GM06990 (cell line): ENCODE data around the gene KCNA2.

Source experiments
- DNase-seq: peaks from one replicate; pipeline ENCODE4 v3.0.0-alpha.2; 2011; ENCODE audit not compliant: insufficient read length; ENCODE audit errors: extremely low read depth
- H3K27me3 ChIP-seq: replicated peaks from 2 replicates; pipeline ENCODE4 v1.6.0; 2011; ENCODE audit warnings: low read length; ENCODE audit not compliant: control insufficient read depth, insufficient read depth
- H3K36me3 ChIP-seq: 2 replicates; pipeline ENCODE4 v1.5.1; 2011; ENCODE audit warnings: low read length; ENCODE audit not compliant: control insufficient read depth, insufficient read depth
- H3K4me3 ChIP-seq: replicated peaks from 2 replicates; pipeline ENCODE4 v1.5.1; 2011; ENCODE audit warnings: low read depth, mild to moderate bottlenecking, control low read depth, low read length
- TF ChIP-seq, protein P1 (sequence below): IDR thresholded peaks from 2 replicates; pipeline ENCODE4 v1.5.1; 2011; ENCODE audit warnings: low read length, control low read depth, mild to moderate bottlenecking, inconsistent platforms; ENCODE audit not compliant: insufficient read depth, poor library complexity, severe bottlenecking

KCNA2 gene

DNA sequence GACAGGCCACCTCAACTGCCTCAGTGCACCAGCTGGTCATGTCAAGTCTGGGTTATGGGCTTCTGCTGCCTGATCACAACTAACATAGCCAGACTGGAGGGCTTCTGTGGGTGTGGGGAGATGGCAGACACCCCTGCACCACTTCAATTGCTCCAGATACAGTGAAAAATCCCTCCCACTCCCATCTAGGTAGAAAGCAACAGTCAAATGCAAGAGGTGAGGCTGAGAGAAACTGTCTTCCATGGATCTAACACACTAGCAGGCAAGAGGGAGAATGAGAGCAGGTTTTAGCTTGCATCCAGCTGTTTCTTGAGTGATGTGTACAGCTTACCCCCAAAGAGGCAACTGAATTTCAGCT lies 10.8 kb downstream of the KCNA2 start:
- Histone ChIP-seq H3K27me3 (no peaks in the 10 kb centered on the region; the same call in 1 of the 2 replicates), H3K36me3 (no peaks in the 10 kb centered on the region), H3K4me3 (no peak overlapping the region)
- TF ChIP-seq, protein P1, sequence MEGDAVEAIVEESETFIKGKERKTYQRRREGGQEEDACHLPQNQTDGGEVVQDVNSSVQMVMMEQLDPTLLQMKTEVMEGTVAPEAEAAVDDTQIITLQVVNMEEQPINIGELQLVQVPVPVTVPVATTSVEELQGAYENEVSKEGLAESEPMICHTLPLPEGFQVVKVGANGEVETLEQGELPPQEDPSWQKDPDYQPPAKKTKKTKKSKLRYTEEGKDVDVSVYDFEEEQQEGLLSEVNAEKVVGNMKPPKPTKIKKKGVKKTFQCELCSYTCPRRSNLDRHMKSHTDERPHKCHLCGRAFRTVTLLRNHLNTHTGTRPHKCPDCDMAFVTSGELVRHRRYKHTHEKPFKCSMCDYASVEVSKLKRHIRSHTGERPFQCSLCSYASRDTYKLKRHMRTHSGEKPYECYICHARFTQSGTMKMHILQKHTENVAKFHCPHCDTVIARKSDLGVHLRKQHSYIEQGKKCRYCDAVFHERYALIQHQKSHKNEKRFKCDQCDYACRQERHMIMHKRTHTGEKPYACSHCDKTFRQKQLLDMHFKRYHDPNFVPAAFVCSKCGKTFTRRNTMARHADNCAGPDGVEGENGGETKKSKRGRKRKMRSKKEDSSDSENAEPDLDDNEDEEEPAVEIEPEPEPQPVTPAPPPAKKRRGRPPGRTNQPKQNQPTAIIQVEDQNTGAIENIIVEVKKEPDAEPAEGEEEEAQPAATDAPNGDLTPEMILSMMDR = no peak
- no peak for DNase-seq

GRCh38 chr1:110594456-110595352 lies 11.5 kb downstream of the KCNA2 start:
- H3K36me3 ChIP-seq = no peaks in the 10 kb centered on the region
- no peak for DNase-seq
- TF ChIP-seq, protein P1 = no peak
- H3K4me3 ChIP-seq = no peak overlapping the region
- H3K27me3 ChIP-seq = no peaks in the 10 kb centered on the region; the same call in 1 of the 2 replicates

GRCh38 chr1:110593902-110594301 lies 12.3 kb downstream of the KCNA2 start:
- TF ChIP-seq, protein P1 = no peak
- Histone ChIP-seq H3K4me3 (no peak overlapping the region), H3K27me3 (no peaks in the 10 kb centered on the region; the same call in 1 of the 2 replicates), H3K36me3 (no peaks in the 10 kb centered on the region)
- DNase-seq = no peak

DNA sequence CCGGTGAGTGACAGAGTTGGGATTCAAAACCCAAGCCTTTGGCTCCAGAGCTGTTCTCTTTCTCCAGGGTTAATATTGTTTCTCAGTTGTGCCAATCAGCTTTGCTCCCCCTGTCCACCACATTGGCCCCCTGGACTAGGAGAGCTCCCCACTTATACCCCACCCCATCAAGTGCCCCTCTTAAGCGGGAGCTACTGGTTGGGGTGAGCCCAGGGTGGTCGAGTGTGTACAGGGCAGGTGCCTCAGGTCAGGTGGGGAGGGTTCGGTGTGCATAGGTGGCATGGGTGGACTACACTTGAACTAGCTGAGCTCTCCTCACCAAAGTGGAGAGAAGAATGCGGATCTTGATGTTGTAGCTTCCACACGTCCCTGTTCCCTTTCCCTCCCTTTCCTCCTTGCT lies 14.2 kb downstream of the KCNA2 start:
- Histone ChIP-seq H3K27me3 (no peaks in the 10 kb centered on the region; the same call in 1 of the 2 replicates), H3K36me3 (no peaks in the 10 kb centered on the region), H3K4me3 (no peak overlapping the region)
- TF ChIP-seq, protein P1 = no peak
- no peak for DNase-seq

DNA sequence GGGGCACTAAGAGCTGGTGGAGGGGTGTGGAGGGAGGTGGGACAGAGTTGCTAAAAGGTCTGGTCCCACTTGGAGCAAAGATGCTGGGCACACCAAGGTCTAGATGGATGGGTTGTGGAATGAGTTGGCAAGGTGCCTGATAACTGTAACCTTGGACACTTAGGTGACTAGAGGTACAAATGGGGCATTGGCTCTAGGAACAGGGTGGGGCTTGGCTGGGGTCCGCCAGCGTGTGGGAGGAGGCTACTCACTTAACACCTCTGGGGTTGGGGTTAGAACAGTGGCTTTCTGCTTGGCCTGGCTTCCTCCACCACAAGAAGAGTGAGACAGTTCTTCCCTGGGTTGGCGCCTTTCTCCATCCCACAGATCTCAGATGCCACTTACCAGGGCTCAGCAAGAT lies 17.2 kb downstream of the KCNA2 start:
- Histone ChIP-seq H3K36me3 (no peaks in the 10 kb centered on the region), H3K4me3 (no peak overlapping the region), H3K27me3 (no peaks in the 10 kb centered on the region; the same call in none of the 2 replicates)
- no peak for DNase-seq
- TF ChIP-seq, protein P1 = no peak

DNA sequence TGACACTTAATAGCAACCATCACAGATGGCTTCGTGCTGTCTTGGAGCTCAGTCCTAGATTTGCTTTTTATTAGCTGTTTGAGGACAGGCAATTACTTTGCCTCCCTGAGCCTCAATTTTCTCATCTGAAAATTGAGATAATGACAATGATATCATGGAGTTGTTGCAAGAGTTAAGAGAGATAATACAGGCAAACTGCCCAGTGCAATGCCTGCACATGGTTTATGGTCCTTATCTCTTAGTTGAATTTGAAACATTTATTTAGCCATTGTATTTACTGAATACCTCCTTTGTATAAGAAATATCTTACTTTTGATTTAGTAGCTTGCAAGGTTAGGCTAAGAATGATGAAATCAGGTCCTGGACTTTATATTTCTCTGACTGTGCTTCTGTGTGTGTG lies 17.7 kb downstream of the KCNA2 start:
- no peaks in the 10 kb centered on the region for H3K36me3 ChIP-seq
- no peak for DNase-seq
- no peaks in the 10 kb centered on the region; the same call in none of the 2 replicates for H3K27me3 ChIP-seq
- TF ChIP-seq, protein P1 = no peak
- no peak overlapping the region for H3K4me3 ChIP-seq
